ENCODE data around the gene CALHM3. TPM values are rescaled to one million over a fixed set of nuclear protein-coding genes. Genes with fewer than 3 reads are reported as not detected.

CALHM3 gene
- total and polyA plus RNA-seq, 5 donors = not detected

- H3K27me3 ChIP-seq (ENCODE audit: control insufficient read depth, insufficient read depth) = no peaks in the 10 kb centered on the region
- peak in 1 of 2 donors; percentile 64 for ATAC-seq
- H3K27ac ChIP-seq (ENCODE audit: low read length) = no peak overlapping the region
- no peak overlapping the region for H3K4me3 ChIP-seq (ENCODE audit: low read length)
- H3K4me1 ChIP-seq (ENCODE audit: control insufficient read depth, insufficient read depth, low read length) = no peaks in the 10 kb centered on the region
- intact Hi-C loops (cut with DNase I) = no loop called here
- no peaks in the 10 kb centered on the region for H3K9me3 ChIP-seq (ENCODE audit: control insufficient read depth, low read length)
- DNase-seq = no peak
- 69% methylated on average over 5 of the region's 5 CpGs for WGBS
These were observed 49.9 kb downstream of the CALHM3 start for GRCh38 chr10:103428989-103429643.

DNA sequence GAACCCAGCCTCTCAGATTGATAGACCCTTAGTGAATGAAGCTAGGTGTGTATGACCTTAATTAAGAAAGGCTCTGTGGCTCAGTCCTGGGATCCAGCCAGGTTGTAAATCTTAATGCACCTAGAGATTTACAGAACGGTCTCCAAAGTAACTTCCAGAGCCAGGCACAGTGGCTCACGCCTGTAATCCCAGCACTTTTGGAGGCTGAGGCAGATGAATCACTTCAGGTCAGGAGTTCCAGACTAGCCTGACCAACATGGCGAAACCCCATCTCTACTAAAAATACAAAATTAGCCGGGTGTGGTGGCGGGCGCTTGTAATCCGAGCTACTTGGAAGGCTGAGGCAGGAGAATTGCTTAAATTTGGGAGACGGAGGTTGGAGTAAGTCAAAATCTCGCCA lies 51.2 kb downstream of the CALHM3 start:
- H3K4me3 ChIP-seq (ENCODE audit: low read length) = no peak overlapping the region
- no peak for DNase-seq
- no peaks in the 10 kb centered on the region for H3K9me3 ChIP-seq (ENCODE audit: control insufficient read depth, low read length)
- 94% methylated on average over 9 of the region's 9 CpGs for WGBS
- H3K27me3 ChIP-seq (ENCODE audit: control insufficient read depth, insufficient read depth) = no peaks in the 10 kb centered on the region
- no peaks in the 10 kb centered on the region for H3K4me1 ChIP-seq (ENCODE audit: control insufficient read depth, insufficient read depth, low read length)
- ATAC-seq = no peak
- H3K27ac ChIP-seq (ENCODE audit: low read length) = no peak overlapping the region
- intact Hi-C loops (cut with DNase I) = no loop called here

GRCh38 chr10:103423748-103424147 lies 55.3 kb downstream of the CALHM3 start:
- Histone ChIP-seq H3K27ac (ENCODE audit: low read length) (no peak overlapping the region), H3K27me3 (ENCODE audit: control insufficient read depth, insufficient read depth) (no peaks in the 10 kb centered on the region), H3K4me1 (ENCODE audit: control insufficient read depth, insufficient read depth, low read length) (no peaks in the 10 kb centered on the region), H3K4me3 (ENCODE audit: low read length) (no peak overlapping the region), H3K9me3 (ENCODE audit: control insufficient read depth, low read length) (no peaks in the 10 kb centered on the region)
- ATAC-seq (peak in 1 of 2 donors; percentile 32), DNase-seq (no peak)
- 78% methylated on average over 5 of the region's 5 CpGs for WGBS
- intact Hi-C loops (cut with DNase I) = no loop called here

Other genes starting within 250 kb of the CALHM3 start
- not detected for gene RPEL1, start 233.4 kb downstream of the CALHM3 start, total RNA-seq
- not detected for gene RPEL1, start 233.4 kb downstream of the CALHM3 start, polyA plus RNA-seq
- not detected for gene INA, start 202.1 kb downstream of the CALHM3 start, total RNA-seq
- gene INA, start 202.1 kb downstream of the CALHM3 start, polyA plus RNA-seq = 0.16 TPM
- 1 to 10 TPM; 6.6 to 8.6 (median 7.0) TPM for gene PCGF6, start 128.1 kb downstream of the CALHM3 start, total RNA-seq
- 5.5 TPM for gene PCGF6, start 128.1 kb downstream of the CALHM3 start, polyA plus RNA-seq
- gene TAF5, start 111.3 kb downstream of the CALHM3 start, total RNA-seq = 1 to 10 TPM; 1.6 to 2.9 (median 2.0) TPM
- 1.5 TPM for gene TAF5, start 111.3 kb downstream of the CALHM3 start, polyA plus RNA-seq
- gene ATP5MK, start 82.8 kb downstream of the CALHM3 start, total RNA-seq = 100 to 1,000 TPM; 819 to 995 (median 889) TPM
- gene ATP5MK, start 82.8 kb downstream of the CALHM3 start, polyA plus RNA-seq = 3,797 TPM
- 10 to 100 TPM in 3 of 4 donors, 1 to 10 TPM in 1; 9.4 to 15.7 (median 12.1) TPM for gene PDCD11, start 82.6 kb downstream of the CALHM3 start, total RNA-seq
- gene PDCD11, start 82.6 kb downstream of the CALHM3 start, polyA plus RNA-seq = 7.6 TPM
- 10 to 100 TPM; 24.6 to 31.9 (median 30.3) TPM for gene CALHM2, start 26.9 kb downstream of the CALHM3 start, total RNA-seq
- 22.1 TPM for gene CALHM2, start 26.9 kb downstream of the CALHM3 start, polyA plus RNA-seq
- not detected for gene CALHM1, start 20.3 kb downstream of the CALHM3 start, total RNA-seq
- not detected for gene CALHM1, start 20.3 kb downstream of the CALHM3 start, polyA plus RNA-seq
- gene NEURL1, start 14.5 kb upstream of the CALHM3 start, total RNA-seq = under 1 TPM; 0.11 to 0.20 (median 0.14) TPM
- 0.16 TPM for gene NEURL1, start 14.5 kb upstream of the CALHM3 start, polyA plus RNA-seq